HL-60/S4 treated with phorbol 12-myristate 13-acetate at 8.2 ng/mL for 4 days and 3 days (cell line): ENCODE results near the gene UQCRC2.
"Not testable (repeated sequence)": the region's sequence is repeated elsewhere in the genome, so short reads cannot be mapped to it uniquely, and the experiment has no call there.

Source experiments
- in situ Hi-C: fragments of 300-500 bp; cut with MboI; formaldehyde crosslinking; loops from 2 replicates; pipeline ENCODE4 v1.15.0; 2022; ENCODE audit warnings: low sequenced_read_pairs

The UQCRC2 gene

GRCh38 chr16:21952793-21953540 lies at the start of gene UQCRC2:
Gene UQCRC2, plus strand, starts transcription at chr16:21953361. Its CDS starts 63 bp downstream, at chr16:21953424.
- in situ Hi-C loops, result no loop called here

GRCh38 chr16:21932650-21933049 lies 20.5 kb upstream of the UQCRC2 start:
- in situ Hi-C loops, result not testable (repeated sequence)

- in situ Hi-C loops, result not testable (repeated sequence)
Measured at GRCh38 chr16:21933316-21933715, 19.8 kb upstream of the UQCRC2 start.

GRCh38 chr16:21933790-21934189 lies 19.4 kb upstream of the UQCRC2 start:
- in situ Hi-C loops, result not testable (repeated sequence)

GRCh38 chr16:21936216-21936615 lies 16.9 kb upstream of the UQCRC2 start:
- in situ Hi-C loops, result not testable (repeated sequence)

GRCh38 chr16:21937336-21937829 lies 15.8 kb upstream of the UQCRC2 start:
- in situ Hi-C loops, result no loop called here

GRCh38 chr16:21940570-21940969 lies 12.6 kb upstream of the UQCRC2 start:
- in situ Hi-C loops, result no loop called here

- in situ Hi-C loops, result no loop called here
Measured at GRCh38 chr16:21943571-21943970, 9.6 kb upstream of the UQCRC2 start.

- in situ Hi-C loops, result no loop called here
Measured at GRCh38 chr16:21946889-21947635, 6.1 kb upstream of the UQCRC2 start.

GRCh38 chr16:21949713-21950260 lies 3.4 kb upstream of the UQCRC2 start:
- in situ Hi-C loops, result no loop called here

GRCh38 chr16:21950782-21951521 lies 2.2 kb upstream of the UQCRC2 start:
- in situ Hi-C loops, result no loop called here

GRCh38 chr16:21952040-21952792 lies 945 bp upstream of the UQCRC2 start:
- in situ Hi-C loops, result no loop called here

- in situ Hi-C loops, result no loop called here
Measured at GRCh38 chr16:21953541-21953902, 361 bp downstream of the UQCRC2 start.

- in situ Hi-C loops, result no loop called here
Measured at GRCh38 chr16:21957714-21958346, 4.7 kb downstream of the UQCRC2 start.

GRCh38 chr16:21959050-21959449 lies 5.9 kb downstream of the UQCRC2 start:
- in situ Hi-C loops, result no loop called here

GRCh38 chr16:21962475-21962874 lies 9.3 kb downstream of the UQCRC2 start:
- in situ Hi-C loops, result no loop called here

GRCh38 chr16:21963887-21964286 lies 10.7 kb downstream of the UQCRC2 start:
- in situ Hi-C loops, result no loop called here

GRCh38 chr16:21964353-21964752 lies 11.2 kb downstream of the UQCRC2 start:
- in situ Hi-C loops, result no loop called here

GRCh38 chr16:21971856-21972255 lies 18.7 kb downstream of the UQCRC2 start:
- in situ Hi-C loops, result no loop called here

GRCh38 chr16:21973945-21974344 lies 20.8 kb downstream of the UQCRC2 start:
- in situ Hi-C loops, result no loop called here
